Measurements from ENCODE around the gene INTS7.

INTS7 gene, protein sequence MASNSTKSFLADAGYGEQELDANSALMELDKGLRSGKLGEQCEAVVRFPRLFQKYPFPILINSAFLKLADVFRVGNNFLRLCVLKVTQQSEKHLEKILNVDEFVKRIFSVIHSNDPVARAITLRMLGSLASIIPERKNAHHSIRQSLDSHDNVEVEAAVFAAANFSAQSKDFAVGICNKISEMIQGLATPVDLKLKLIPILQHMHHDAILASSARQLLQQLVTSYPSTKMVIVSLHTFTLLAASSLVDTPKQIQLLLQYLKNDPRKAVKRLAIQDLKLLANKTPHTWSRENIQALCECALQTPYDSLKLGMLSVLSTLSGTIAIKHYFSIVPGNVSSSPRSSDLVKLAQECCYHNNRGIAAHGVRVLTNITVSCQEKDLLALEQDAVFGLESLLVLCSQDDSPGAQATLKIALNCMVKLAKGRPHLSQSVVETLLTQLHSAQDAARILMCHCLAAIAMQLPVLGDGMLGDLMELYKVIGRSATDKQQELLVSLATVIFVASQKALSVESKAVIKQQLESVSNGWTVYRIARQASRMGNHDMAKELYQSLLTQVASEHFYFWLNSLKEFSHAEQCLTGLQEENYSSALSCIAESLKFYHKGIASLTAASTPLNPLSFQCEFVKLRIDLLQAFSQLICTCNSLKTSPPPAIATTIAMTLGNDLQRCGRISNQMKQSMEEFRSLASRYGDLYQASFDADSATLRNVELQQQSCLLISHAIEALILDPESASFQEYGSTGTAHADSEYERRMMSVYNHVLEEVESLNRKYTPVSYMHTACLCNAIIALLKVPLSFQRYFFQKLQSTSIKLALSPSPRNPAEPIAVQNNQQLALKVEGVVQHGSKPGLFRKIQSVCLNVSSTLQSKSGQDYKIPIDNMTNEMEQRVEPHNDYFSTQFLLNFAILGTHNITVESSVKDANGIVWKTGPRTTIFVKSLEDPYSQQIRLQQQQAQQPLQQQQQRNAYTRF

DNA sequence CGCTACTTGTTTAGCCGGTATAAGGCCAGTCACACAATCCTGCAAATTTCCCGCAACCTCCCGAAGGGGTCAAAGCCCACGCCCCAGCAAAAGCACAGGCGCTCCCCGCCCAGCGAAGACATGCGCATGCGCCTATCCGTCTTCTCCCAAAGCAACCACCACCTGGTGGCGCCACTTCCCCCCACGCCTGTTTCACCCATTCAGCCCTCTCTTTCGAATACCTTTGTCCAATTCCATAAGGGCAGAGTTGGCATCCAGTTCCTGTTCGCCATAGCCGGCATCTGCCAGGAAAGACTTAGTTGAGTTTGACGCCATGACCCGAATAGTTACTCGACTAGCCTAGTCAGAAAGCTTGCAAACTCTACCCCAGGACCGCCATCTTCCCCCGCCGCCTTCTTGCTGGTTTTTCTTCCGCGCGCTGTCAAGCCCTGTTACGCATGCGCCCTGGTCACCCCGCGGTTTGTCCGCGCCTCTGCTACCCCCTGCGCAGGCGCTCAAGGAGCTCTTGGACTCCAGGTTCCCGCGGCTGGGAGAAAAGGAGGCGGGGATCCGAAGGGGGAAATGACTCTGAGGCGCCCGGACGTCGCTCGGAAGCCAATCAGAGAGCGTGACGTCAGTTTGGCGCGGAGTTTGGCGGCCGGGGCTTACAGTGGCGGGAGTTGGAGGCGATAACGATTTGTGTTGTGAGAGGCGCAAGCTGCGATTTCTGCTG is at the start of gene INTS7, which contains the start of gene DTL:
INTS7 (minus strand) TSS at position 435 of the 712 bp plus-strand sequence; CDS start at position 315, 120 bp downstream.
DTL (plus strand) TSS at position 626 of the 712 bp plus-strand sequence. CDS start 143 bp downstream, outside the sequence.
- DNase-seq (ENCODE audit: low spot score) = peak; percentile 99

DNA sequence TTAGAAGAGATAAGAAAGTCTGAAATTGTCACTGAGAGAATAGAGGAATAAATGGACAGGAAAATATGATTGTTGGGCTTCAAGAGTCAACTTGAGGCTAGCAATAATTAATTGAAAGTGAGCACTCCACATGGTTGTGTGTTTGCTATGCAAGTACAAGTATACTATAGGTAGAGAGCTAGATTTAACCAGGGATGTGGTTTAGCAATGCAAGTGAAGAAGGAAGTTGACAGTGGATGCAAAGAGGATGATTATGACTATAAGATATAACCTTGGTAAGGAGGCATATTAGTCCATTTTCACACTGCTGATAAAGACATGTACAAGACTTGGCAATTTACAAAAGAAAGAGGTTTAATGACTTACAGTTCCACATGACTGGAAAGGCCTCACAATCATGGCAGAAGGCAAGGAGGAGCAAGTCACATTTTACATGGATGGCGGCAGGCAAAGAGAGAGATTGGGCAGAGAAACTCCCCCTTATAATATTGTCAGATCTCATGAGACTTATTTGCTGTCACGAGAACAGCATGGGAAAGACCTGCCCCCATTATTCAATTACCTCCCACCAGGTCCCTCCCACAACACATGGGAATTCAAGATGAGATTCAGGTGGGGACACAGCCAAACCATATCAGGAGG is 47.5 kb upstream of the INTS7 start:
- DNase-seq (ENCODE audit: low spot score) = no peak

DNA sequence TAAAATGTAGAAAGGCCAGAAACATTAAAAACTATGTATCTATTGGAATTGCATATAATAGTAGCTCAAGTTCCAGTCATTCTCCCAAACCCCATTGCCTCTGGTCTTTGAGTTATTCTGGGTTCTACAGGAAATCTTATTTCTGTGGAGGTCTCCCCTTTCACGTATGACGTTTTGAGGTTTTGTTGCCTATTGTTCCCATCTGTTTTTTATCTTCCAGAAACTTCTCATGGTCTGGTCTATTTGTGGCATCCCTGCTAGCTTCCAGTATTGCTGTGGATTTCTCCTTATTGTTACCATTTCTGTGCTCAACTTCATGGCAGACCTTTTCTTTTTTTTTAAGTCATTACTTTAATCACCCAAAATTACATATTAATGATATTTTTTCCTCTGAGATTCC is 43.5 kb upstream of the INTS7 start:
- DNase-seq (ENCODE audit: low spot score) = no peak

DNA sequence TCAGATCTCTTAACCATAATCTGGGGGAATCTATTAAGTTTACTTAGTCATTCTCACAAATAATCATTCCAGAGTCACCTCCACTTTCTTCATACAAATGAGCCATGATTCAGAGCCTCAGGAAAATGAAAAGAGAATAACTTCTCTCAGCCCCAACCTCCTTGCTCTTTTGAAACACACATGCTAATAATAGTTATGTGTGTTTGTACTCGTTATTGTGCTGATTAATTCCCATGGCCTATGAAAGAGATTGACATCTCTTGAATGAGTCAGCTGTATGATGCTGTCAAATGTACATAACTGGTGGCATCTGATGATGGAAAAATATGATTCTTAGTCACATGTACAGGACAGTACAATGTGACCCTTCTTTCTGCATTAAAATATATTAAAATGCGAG is 41.7 kb upstream of the INTS7 start:
- DNase-seq (ENCODE audit: low spot score) = no peak

DNA sequence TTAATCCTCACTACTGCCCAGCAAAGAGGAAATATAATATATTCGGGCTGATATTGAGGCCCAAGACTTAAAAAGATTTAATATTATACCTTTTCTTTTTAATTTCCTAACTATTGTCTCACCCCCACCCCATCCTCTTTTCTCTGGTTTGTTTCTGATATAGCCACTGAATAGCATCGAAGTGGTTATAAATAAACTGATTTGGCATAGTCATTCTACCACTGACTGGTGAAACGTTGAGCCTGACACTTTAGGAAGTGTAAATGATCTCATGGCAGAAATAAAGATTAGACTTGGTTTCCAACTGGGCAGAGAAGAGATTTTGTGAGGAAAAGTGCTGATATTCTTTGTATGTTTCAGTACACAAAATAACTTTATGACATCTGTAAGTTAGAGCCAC is 39.5 kb upstream of the INTS7 start:
- DNase-seq (ENCODE audit: low spot score) = no peak

DNA sequence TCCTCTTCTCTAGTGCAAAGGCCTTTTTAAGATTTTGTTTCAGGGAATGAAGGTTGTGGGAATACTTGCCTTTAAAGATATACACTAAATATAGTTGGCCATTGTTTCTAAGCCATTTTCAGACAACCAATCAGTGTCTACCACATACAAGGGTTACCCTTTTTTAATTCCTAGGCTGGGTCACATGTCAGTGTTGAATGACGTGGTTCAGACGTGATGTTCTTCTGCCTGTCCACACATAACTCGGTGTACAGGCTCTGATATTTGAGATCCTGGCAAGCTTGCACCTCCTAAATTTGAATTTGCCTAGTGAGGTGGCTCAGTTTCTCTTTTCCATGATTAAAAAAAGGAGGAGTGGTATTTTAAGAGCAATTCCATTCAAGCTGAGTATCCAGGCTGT is 39.0 kb upstream of the INTS7 start:
- DNase-seq (ENCODE audit: low spot score) = no peak

DNA sequence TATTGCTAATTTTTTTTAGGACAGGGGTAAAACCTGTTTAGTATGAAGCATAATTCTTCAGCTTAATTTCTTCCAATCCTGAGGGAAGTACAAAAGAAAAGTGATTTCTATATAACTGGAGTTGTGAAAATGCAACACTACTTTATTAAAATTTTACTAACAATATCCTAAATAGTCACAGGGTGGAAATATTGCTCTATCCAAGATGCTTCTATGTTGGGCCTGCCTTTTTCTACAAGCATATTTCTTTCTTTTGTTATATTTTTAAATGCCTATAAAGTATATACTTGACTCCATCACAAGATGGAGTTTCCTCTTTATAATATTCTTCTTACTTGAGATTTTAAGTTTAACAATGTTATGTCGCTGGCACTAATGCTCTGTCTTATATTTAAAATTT is 38.1 kb upstream of the INTS7 start:
- DNase-seq (ENCODE audit: low spot score) = no peak

DNA sequence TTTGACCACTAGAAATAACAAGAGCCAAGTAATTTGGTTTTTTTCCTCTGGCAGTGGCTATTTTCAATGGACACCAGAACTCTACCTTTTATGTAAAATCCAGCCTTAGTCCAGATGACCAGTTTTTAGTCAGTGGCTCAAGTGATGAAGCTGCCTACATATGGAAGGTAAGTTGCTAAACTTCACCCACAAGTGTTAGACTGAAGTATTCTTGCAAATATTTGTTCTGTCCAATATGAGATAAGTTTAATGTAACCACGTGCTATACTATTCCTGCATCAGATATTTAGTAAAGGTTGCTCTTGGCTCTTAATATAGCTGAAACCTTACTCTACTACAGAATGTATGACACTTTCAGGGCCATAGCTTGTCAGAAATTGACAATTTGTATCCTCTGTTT is 36.7 kb upstream of the INTS7 start:
- no peak for DNase-seq (ENCODE audit: low spot score)

DNA sequence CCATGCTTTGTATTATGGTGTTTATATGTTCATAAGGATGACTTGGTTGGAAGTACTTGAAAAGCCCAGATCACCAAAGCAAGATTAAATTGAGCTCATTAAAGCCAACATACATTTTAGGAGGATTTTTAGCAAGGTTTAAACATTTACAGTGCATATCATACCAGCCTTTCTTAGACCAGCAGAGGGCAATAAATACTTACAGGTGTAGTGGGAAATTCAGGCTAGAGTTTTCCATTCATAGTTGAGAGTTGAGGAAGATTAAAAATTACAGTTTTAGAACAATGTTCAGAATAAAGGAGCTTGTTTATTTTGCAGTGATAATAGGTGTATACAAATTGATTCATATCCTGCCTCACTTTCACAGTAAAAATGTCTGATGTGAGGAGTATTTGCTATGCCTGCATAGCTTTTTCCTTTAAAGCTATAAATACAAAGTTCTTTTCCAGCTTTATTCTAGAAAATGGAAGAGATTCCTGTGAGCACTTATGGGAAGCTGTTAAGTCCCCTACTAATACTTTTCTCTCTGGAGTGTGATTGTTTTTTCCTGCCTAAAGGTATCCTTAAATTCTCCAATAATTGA is 35.5 kb upstream of the INTS7 start:
- DNase-seq (ENCODE audit: low spot score) = peak; percentile 39

DNA sequence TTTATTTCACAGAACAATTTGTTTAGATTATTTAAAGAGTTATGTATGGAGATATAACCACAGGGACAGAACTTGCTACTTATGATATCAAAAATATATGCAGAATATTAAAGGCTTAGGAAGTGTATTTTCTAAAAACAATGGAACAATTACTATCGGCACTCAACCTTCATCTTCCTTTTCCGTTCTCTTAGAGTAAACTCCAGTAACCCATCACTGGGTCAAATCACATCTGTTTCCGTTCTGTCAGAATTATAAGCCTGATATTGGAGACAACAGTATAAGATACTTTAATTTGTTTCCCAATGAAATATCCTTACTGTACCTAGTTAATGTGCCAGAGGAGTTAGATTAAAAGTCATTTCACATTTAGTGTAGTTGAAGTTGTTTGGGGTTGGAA is 32.4 kb upstream of the INTS7 start:
- no peak for DNase-seq (ENCODE audit: low spot score)

DNA sequence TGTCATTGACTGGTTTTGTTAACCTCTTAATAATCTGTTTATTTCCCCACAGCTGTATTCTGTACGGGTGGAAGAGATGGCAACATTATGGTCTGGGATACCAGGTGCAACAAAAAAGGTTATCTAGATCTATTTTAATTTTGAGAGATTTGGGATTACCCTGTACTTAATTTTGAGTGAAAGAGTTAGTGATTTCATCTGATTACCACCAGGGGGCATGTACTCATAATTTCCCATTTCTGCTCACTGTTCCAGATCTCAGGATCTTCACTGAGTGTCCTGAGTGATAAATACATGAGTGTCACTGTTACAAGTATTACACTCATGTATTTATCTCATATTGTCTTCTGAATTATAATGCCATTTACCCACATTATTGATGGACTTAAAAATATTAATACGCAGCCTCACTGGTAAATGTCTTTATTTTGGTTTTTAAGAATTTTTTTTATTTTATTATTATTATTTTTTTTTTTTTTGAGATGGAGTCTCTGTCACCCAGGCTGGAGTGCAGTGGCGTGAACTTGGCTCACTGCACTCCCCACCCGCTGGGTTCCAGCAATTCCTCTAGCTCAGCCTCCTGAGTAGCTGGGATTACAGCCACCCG is 27.6 kb upstream of the INTS7 start:
- peak; percentile 68 for DNase-seq (ENCODE audit: low spot score)

DNA sequence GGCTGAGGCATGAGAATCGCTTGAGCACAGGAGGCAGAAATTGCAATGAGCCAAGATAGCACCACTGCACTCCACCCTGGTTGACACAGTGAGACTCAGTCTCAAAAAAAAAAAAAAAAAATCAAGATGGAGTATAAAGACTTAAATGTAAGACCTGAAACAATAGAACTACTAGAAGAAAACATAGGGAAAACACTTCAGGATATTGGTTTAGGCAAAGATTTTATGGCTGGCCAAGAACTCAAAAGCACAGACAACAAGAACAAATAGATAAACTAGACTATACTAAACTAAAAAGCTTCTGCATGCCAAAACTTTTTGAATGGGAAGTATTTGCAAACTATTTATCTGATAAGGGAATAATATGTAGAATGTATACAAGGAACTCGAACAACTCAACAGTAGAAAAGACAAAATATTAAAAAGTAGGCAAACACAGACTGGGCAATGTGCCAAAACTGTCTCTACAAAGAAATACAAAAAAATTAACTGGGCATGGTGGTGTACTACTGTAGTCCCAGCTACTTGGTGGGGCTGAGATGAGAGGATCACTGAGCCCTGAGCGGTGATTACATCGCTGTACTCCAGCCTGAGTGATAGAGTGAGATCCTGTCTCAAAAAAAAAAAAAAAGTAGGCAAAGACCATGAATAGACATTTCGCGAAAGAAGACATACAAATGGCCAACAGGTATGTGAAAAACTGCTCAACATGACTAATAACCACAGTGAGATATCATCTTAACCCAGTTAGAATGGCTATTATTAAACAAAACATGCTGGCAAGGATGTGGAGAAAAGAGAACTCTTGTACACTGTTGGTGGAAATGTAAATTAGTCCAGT is 25.5 kb upstream of the INTS7 start:
- no peak for DNase-seq (ENCODE audit: low spot score)

DNA sequence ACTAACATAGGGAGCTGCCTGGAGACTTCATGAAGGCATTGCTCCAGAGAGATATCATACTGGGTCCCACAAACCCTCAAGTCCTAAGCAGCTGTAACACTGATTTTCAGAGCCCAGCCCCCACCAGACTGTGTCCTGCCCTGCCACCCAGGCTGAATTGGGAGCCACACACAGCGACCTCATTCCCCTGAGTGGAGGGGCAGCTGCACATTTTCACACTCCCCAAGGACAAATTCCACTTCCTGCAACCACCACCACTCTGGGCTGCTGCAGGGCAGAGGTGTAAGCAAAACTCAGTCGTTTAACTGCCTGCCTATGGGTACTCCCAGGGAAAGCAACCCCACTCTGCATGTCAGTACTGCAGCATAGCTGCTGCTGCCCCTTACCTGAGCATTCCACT is 20.0 kb upstream of the INTS7 start:
- DNase-seq (ENCODE audit: low spot score) = no peak

DNA sequence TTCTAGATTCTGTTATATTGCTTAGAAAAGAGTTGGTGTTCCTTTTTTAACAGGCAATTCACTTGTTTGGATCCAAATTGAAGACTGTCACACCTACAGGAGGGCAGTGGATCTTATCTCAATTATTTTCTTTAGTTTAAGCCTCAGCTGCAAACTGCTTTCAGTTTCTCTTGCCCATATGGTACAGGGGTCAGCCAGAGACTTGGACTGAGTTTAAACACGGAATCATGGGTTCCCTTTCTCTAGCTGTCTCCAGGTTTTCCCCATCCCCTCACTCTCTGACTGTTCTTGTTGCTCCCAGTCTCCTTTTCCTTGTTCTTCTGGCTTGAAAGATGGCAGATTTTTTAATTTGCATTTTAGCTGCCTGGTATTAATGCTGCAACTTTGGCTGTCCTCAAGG is 18.6 kb upstream of the INTS7 start:
- DNase-seq (ENCODE audit: low spot score) = no peak

DNA sequence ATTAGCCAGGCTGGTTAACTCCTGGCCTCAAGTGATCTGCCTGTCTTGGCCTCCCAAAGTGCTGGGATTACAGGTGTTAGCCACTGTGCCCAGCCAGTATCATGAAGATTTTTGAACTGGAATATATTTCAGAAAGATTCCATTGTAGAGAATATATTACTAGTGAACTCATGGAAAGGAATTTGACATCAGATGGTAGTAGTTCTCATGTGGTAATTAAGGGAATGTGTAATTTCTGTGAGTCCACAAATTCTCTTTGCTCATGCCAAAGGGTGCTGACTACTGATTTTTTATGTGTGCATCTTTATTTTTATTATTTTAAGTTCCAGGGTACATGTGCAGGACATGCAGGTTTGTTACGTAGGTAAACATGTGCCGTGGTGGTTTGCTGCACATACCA is 10.6 kb upstream of the INTS7 start:
- no peak for DNase-seq (ENCODE audit: low spot score)

DNA sequence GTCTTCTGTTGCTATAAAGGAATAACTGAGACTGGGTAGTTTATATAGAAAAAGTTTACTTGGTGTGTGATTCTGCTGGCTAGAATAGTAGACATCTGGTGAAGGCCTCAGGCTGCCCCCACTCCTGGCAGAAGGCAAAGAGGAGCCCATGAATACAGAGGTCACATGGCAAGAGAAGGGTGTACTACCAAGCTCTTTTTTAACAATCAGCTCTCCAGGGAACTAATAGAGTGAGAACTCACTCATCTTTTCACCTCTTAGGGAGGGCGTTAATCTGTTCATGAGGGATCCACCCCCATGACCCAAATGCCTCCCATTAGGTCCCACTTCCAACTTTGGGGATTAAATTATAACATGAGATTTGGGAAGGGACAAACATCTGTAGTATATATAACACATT is 9.5 kb upstream of the INTS7 start:
- DNase-seq (ENCODE audit: low spot score) = no peak

DNA sequence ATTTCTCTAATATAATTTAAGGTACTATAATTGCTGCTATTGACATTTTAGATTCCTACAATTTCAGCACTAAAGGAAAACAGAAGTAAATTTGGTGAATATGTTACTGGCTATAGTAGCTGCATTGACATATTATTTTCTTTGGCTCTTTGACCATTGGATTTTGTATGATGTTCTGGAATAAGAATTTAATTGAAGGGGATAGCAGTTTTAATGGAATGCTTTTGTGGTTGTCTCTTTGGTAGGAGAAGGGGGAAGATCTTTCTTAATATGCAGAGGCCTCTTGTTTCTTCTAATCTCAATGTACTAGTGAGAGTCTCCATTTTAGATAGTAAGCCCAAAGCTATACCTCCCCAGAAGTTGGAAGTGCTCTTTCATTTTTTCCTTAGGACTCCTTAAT is 7.1 kb upstream of the INTS7 start:
- no peak for DNase-seq (ENCODE audit: low spot score)

DNA sequence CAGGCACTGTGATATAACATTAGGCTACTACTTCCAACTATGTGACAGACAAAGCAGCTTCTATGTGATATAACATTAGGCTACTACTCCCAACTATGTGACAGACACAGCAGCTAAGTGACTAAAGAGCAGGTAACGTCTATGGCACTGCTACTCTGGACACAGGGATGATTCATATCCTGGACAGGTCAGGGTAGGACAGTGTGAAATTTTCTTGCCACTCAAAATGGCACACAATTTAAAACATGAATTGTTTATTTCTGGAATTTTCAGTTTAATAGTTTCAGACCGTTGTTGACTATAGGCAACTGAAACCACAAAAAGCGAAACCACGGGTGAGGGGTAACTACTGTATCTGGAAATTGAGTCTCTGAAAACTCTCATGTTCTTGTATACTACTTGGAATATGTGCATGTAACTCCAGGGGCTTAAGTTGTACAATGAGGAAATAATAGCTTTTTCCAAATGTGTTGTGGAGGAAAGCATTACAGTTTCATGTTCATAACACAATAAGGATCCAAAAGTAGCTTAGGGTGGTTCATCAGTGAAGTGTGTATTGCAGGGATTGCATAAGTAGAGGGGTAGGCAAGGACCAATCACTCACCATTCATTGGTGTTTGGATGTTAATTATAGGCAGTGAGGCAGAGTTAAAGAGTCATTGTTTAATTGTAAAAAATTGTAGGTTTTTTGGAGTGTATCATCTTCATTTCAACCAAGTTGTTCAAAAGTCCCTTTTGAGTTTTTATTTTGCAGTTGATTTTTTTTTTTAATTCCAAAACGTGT is 5.5 kb upstream of the INTS7 start:
- DNase-seq (ENCODE audit: low spot score) = no peak

DNA sequence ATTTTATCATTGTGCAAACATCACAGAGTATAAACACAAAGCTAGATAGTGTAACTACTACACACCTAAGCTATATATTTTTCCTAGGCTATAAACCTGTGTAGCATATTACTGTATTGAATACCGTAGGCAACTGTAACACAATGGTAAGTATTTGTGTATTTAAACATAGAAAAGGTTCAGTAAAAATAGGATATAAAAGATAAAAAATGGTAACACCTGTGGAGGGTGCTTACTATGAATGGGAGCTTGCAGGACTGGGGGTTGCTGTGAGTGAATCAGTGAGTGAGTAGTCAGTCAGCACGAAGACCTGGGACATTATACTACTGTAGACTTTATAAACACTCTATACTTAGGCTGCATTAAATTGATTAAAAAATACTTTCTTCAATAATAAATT is 4.3 kb upstream of the INTS7 start:
- no peak for DNase-seq (ENCODE audit: low spot score)

All from hematopoietic multipotent progenitor cell treated with erythropoietin and hydrocortisone succinate and interleukin-3 and kit ligand, for 15 days (in vitro differentiated cells).